HCEC 1CT (cell line): Measurements from ENCODE around the gene KIF25.
"Not testable (repeated sequence)": the region's sequence is repeated elsewhere in the genome, so short reads cannot be mapped to it uniquely, and the experiment has no call there.

Source experiments
- DNase-seq: peaks from one replicate; pipeline ENCODE4 v3.0.0-alpha.2; 2017

The KIF25 gene

DNA sequence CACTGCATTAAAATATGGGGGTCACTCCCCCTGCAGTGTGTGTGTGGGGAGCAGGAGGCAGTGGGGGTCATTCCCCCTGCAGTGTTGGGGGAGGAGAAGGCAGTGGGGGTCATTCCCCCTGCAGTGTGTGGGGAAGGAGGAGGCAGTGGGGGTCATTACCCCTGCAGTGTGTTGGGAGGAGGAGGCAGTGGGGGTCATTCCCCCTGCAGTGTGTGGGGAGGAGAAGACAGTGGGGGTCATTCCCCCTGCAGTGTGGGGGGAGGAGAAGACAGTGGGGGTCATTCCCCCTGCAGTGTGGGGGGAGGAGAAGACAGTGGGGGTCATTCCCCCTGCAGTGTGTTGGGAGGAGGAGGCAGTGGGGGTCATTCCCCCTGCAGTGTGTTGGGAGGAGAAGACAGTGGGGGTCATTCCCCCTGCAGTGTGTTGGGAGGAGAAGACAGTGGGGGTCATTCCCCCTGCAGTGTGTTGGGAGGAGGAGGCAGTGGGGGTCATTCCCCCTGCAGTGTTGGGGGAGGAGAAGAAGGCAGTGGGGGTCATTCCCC, 21.3 kb upstream of the KIF25 start:
- DNase-seq = not testable (repeated sequence)

DNA sequence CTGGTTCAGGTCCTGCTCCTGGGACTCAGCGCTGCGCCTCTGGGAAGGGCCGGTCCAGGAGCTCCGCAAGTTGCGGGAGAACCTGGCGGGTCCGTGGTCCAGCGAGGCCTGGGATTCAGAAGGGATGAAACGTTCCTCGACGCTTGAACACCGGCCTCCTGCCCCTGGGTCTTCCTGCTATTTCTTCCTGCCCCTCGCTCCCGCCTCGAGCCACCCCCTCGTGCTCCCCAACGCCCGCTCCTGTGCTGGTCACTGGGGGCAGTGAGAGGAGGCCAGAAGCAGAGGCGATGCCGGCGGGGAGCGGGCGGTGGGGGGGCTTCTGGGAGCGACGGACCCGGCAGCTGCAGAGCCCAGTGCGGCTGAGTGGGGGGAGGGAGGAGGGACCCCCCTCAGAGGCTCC, 20.8 kb upstream of the KIF25 start:
- no peak for DNase-seq

DNA sequence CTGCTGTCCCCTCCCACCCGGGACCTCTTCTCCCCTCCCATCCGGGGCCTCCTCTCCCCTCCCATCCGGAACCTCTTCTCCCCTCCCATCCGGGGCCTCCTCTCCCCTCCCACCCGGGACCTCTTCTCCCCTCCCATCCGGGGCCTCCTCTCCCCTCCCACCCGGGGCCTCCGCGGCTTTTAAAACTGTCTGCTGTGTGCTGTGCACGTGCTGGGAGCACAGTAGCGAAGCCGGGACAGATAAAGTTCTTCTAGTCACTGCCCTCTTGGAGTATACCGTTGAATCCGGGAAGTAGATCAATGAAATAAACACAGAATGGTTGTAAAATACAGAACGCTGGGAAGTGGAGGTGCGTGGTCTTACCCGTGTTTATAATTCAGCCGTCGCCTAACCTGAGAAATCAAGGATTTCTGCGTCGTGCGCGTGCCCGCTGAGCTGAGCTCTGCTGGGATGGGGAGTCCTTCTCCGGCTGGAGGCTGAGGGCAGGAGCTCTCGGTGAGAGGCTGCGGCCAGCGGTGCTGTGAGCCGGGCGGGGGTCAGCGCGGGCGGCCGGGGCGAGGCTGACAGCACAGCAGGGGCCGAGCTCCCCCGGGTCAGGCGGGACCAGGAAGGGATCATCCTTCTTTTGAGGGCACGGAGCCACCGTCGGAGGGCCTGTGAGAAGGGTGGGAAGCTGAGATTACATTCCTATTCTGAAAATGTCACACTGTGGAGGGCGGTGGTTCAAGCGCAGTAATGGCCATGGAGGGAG, 19.6 kb upstream of the KIF25 start:
- DNase-seq = no peak

DNA sequence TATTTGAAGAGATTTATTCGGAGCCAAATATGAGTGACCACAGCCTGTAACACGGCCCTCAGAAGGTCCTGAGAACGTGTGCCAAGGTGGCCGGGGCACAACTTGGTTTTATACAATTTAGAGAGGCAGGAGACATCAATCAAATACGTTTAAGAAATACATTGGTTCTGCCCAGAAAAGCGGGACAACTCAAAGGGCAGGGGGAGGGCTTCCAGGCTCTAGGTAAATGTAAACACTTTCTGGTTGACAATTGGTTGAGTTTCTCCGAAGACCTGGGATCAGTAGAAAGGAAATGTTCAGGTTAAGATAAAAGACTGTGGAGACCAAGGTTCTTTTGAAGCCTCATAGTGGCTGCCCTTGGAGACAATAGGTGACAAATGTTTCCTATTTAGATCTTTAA, 18.9 kb upstream of the KIF25 start:
- DNase-seq = no peak

DNA sequence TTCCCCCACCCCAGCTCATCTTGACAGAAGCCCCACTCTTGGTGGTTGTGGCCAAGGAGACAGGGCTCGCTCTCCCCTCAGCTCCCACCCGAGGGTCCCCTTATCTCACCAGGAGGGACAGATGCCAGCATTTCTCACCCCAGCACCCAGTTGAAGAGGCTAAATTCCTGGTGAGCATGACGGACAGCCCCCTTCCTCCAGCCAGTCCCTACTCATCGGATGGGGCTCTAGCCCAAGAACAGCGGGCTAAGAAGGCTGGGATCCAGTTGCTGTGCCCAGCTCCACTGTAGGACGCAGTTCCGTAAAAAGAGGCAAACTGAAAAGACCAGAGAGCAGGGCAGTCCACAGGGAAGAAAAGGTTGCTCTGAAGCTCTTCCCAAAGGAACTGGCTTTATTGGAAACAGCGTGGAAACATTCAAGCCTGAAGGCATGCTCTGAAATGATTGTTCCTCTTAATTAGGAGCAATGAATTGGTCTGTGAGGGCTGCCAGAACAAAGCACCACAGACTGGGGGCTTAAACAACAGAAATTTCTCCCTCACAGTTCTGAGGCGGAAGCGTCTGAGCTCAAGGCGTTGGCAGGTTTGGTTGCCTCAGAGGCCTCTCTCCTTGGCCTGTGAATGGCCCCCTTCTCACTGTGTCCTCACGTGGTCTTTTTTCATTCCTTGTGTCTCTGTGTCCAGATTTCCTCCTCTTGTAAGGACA, 17.9 kb upstream of the KIF25 start:
- no peak for DNase-seq

DNA sequence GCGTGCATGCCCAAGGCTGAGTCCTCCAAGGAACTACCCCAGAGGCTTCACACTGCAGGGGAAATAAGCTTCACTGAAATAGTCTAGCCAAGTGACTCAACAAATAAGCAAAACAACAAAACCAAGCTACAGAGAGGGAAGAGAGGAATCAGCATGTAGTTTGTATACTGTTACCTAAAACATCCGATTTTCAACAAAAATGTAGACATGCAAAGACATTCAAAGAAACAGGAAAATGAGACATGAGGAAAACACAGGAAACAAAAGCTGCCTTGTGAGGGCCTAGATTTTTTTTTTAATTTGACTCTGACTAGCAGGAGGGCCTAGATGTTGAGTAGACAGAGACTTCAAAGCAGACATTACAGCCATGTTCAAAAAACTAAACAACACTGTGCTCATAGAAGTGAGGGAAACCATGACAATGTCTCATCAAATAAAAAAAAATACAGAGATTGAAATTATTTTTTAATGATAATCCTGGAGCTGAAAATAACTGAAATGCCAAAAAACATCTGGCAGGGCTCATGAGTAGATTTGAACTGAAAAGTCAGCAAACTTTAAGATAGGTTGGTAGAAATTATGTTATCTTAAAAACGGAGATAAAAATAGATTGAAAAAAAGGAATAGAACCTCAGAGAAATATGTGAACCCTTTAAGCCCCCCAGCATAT, 16.4 kb upstream of the KIF25 start:
- no peak for DNase-seq

DNA sequence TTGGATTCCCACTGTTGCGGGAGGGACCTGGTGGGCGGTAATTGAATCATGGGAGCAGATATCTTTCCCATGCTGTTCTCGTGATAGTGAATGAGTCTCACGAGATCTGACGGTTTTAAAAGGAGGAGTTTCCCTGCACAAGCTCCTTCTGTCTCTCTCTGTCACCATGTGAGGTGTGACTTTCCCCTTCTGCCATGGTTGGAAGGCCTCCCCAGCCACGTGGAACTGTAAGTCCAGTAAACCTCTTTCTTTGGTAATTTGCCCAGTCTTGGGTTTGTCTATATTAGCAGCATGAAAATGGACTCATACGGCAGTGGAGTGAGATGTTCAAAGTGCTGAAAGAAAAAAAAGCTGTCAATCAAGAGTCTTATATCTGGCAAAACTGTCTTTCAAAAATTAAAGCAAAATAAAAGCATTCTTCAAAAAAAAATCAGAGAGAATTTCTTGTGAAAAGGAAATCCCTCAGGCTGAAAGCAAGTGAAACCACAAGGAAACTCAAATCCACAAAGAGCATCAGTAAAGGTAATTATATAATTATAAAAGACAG, 15.5 kb upstream of the KIF25 start:
- DNase-seq = no peak

DNA sequence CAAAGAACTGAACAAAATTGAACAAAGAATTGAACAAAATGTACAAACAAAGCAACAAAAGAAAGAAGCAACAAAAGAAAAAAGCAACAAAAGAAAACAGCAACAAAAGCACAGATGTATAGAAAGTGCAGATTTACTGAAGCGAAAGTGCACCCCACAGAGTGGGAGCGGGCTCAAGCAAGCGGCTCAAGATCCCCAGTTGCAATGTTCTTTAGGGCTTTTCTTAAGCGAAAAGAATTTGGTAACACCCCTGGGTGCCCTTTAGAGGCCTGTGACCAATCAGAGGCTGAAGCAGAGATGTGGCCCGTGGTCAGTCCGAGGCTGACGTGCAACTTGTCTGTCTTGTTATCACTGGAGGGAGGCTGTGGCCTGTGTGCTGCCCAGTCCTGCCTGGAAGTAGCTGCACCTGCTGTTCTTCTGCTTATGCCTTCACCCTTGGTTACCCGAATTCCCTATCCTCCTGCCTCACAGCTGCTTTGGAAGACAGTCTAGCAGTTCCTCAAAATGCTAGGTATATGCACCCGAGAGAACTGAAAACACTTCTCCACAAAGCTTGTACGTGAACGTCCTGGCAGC, 13.2 kb upstream of the KIF25 start:
- DNase-seq = no peak

DNA sequence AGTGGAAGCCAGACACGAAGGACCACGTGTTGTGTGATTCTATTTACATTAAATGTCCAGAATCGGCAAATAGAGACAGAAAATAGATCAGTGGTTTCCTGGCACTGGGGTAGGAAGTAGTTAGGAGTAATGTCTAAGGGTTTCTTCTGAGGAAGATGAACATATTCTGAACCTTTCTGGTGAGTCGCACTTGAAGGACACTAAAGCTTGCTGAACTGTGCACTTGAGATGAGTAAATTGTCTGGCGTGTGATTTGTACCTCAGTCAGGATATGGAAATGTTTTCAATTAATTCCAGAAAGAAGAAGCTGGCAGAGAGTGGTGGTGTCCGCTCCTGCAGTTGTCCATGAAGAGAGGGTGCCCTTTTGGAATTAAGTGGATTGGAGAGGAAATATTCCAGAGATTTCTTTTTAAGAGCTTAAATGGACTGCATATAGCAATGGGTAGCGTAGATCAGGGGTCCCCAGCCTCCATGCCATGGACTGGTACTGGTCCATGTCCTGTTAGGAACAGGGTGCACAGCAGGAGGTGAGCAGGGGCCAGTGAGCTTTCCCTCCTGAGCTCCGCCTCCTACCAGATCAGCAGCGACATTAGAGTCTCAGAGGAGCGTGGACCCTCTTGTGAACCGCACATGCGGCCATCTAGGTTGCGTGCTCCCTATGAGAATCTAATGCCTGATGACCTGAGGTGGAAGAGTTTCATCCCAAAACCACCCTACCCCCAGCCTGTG, 12.4 kb upstream of the KIF25 start:
- DNase-seq = no peak

DNA sequence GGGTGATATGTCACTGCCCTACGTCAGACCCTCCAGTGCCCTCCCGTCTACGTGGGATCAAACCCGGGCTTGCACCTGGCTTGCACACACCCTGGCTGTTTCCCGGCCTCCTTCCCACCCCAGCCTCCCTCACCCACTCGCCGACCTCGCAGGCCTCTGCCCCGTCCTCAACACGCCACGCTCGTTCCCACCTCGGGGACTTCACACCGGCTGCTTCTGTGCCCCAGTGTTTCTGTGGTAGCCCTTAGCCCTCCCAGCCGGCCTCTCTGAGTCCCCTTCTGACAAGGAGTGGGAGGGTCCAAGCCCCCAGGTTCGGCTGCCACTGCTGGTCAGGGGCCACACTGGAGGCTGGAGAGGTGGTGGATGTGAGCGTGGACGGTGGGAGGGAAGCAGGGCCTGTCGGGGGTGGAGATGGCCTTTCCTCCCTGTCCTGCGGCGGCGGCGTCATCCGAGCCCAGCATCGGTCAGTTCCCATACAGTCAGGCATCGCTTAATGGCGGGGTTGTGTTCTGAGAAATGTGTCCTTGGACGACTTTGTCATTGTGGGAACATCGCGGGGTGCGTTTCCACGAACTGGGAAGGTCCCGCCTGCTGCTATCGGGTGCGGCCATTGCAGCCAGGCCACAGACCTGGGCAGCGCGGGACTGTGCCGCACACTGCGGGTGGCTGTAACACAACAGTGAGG, 11.4 kb upstream of the KIF25 start:
- no peak for DNase-seq

DNA sequence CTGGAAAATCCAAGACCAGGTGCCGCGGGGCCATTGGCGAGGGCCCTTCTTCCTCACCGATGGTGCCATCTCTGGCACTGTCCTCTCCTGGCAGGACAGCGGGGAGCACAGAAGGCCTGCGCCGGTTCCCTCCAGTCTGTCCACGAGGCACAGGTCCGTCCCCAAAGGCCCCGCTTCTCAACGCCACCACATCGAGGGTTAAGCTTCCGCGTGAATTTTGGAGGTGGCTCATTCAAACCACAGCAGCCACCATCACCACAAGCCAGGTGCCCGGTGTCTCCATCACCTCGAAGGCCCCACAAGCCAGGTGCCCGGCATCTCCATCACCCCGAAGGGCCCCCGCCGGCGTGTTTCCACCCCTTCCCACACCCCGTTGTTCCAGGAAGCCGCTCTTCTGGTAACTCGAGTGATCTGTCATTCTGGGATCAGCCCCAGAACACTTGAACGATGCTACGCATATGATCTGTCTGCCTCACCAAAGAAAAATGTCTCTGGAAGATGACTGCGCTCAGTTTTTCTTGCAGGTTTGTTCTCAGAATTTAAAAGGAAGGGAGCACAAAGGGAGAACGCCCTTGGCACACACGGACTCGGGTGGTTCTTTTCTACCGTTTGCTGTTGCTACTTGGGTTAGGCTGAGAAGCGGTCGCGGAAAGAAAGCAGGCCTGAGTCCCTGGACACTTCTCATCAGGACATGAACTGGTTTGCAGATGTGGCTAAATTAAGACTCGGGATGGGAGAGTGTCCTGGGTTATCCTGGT, 9.9 kb upstream of the KIF25 start:
- DNase-seq = no peak

DNA sequence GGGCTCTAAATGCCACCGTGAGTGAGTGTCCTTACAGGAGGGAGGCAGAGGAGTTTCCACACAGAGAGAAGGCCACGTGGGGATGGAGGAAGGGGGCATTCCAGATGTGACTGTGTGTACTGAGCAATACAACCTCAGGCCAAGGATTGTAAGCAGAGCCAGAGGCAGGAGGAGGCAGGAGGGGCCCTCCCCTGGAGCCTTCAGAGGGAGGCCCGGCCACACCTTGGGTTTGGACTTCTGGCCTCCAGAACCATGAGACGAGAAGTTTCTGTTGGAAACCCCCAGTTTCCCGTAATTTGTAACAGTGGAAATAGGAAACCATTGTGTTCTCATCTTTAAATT, 9.3 kb upstream of the KIF25 start:
- no peak for DNase-seq

DNA sequence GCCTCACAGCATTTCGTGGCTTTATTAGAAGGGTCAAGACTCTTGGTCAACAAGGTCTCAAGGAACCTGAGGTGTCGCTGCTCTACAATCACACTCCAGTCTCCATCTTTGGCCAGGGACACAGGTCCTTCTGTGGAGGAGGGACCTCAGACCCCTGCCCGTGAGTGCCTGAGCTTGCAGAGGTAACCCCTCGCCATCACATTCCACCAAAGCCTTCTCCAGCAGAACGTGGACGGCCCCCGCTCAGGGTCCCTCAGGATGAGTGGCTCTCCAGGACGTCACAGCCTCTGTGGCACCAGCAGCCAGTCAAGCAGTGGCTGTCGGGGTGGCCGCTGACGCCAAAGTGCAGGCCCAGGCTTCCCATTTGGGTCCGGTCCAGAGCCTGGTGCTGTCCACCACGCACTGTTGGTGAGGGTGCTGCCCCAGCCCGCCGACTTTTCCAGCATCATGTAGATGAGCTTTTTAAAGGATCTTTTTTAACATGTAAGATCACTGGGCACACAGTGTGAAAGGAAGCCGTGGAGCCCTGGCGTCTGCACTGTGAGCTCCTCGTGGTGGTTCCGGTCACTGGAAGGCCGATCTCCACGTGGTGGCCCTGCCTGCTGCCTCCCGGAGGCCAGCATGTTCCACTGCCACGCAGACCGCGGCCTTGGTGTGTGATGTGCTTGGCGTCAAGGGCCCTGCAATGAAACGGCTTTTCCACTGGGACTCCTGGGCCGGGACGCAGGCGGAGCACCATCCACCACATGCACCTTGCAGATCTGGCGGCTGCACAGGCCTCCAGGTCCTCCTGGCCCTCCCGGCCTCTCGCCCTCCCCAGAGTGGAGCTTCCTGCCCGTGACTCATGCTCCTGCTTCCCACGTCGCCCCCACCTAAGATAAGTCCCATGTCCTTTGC, 8.3 kb upstream of the KIF25 start:
- no peak for DNase-seq

DNA sequence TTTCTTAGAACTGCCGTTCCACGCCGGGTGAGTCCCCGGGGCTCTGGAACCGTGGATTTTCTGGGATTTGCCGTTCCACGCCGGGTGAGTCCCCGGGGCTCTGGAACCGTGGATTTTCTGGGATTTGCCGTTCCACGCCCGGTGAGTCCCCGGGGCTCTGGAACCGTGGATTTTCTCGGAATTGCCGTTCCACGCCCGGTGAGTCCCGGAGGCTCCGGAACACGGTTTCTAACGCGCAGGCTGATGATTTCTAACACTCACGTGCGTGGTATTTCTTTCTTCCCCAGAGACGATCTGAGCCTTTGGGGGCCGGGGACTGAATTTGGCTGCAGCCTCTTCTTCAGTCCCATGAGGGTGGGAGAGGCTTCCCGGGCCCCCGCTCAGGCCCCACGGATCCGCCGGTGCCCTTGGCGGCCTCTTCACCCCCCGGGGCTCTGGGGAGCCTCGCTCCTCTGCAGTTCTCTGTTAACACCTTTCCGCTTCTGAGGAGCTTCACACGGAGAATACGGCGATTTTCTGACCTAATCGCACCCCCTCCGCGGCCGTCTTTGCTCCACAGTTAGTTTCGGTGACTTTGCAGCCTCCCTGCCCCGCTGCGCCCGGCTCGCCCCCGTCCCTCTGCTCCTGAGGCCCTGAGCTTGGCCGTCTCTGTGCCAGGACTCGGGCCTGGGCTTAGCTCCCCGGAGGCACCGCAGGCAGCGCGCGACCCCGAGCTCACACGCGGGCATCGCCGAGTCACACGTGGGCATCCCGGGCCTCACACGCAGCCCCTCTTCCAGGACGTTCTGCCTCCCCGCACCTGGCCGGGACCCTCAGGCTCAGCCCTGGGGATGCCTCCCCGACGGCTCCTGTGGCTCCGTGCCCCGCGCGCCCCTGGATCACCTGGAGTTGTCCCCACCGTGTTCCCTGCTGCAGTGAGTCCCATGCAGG, 7.2 kb upstream of the KIF25 start:
- no peak for DNase-seq

DNA sequence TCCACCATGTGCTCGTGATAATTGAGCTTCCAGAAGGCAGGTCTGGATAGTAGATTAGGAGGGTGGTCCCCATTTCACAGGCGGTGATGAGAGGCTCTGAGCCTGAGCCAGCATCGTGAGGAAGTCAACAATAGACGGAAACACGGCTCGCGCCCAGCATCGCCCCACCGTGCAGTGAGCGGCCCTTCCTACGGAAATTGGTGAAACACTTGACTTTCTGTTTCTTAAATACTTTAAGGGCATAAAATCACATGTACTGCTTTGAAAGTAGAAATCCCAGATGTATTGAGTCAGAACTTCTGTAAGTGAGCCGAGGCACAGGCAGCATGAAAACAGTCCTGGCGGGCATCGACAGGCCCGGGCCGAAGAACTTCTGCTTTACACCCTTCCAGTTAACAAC, 4.3 kb upstream of the KIF25 start:
- no peak for DNase-seq

DNA sequence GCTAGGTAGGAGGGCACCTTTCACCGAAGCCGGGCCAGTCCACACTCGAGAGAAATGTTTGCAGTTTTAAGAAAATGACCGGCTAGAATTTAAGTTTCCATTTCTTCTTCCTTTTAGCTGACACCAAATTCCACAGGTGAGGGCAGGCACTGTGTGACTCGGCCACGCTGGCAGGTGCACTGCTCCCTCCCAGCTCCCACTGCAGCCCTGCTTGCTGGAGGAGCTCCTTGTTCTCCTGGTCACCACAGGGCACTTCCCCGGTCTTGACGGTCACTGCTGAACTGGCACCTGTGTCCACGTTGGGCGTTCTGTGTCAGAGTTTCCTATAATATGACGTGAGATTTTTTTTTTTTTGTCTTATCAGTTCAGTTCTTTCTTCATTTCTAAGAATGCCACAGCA, 3.6 kb upstream of the KIF25 start:
- no peak for DNase-seq

DNA sequence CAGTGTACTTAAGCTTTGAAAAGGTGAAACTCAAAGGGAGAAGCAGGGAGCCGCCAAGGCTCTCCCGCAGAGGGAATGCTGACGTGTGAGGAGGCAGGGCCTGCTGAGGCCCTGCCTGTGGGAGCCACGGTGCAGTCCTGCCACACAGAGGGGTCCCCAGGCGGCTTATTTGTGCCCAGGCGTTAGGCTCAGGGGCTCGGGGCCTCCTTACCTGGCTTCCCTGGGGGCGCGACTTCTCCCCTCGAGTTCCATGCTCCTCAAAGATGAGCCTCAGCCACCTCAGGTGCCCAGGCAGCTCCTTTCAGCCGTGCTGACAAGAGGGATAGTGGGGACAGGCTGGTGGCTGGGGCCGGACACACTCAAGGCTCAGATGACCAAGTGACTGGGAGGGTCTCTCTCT, 2.2 kb upstream of the KIF25 start:
- DNase-seq = no peak

DNA sequence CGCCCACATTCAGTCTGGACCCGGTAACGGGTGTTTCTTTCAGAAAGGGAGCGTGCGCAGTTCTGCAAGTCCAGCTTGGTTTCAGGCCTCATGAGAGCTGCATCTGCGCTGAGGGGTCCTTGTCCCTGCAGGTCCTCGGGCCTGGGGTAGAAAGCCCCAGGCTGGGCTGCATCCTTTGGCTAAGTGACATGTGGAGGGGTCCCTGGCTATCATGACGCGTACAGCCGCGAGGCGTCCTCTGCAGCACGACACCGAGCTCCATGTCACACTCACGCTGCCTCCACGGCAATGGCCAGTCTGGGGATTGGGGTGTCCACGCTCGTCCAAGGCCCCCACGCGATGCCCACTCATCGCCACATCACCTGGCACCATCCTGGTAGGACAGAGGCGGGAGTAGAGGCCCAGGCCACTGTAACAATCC, 1.7 kb upstream of the KIF25 start:
- no peak for DNase-seq
